Activated CD8-positive, alpha-beta memory T cell treated with anti-CD3 and anti-CD28 coated beads for 4 hours (primary cell): ENCODE data around the gene FGGY.

ENCODE experiments used
- DNase-seq, 2 donors: peaks; one replicate each; pipeline ENCODE4 v3.0.0-alpha.2; 2020; ENCODE audit warnings: low read depth in 2 of 2

The FGGY gene

GRCh38 chr1:59766227-59766855 is 469.4 kb downstream of the FGGY start:
- no peak for DNase-seq

GRCh38 chr1:59767119-59767518 is 470.2 kb downstream of the FGGY start:
- no peak for DNase-seq

- no peak for DNase-seq
Observed at GRCh38 chr1:59768792-59769735, 472.2 kb downstream of the FGGY start.

- DNase-seq = no peak
Observed at GRCh38 chr1:59769736-59770095, 472.8 kb downstream of the FGGY start.

- no peak for DNase-seq
Observed at GRCh38 chr1:59771361-59771760, 474.5 kb downstream of the FGGY start.

GRCh38 chr1:59775480-59775879 is 478.6 kb downstream of the FGGY start:
- DNase-seq = no peak

- no peak for DNase-seq
Observed at GRCh38 chr1:59776960-59777852, 480.3 kb downstream of the FGGY start.

- DNase-seq = no peak
Observed at GRCh38 chr1:59779949-59780348, 483.1 kb downstream of the FGGY start.

- no peak for DNase-seq
Observed at GRCh38 chr1:59788825-59789224, 491.9 kb downstream of the FGGY start.

GRCh38 chr1:59798600-59798999 is 501.7 kb downstream of the FGGY start:
- DNase-seq = no peak

GRCh38 chr1:59803458-59804038 is 506.7 kb downstream of the FGGY start:
- DNase-seq = no peak

- no peak for DNase-seq
Observed at GRCh38 chr1:59804301-59804700, 507.4 kb downstream of the FGGY start.

- DNase-seq = no peak
Observed at GRCh38 chr1:59805554-59805953, 508.7 kb downstream of the FGGY start.
